ENCODE results near the gene BPIFB1.

- TF ChIP-seq CTCF (IDR thresholded peaks at IDR 0.05): no peak
- TF ChIP-seq POLR2A (IDR thresholded peaks at IDR 0.05): no peak
These were observed 56.6 kb downstream of the BPIFB1 start for GRCh38 chr20:33339515-33340058.

All from heart left ventricle (tissue), 13 donors.